ENCODE data around the gene KLHDC10. TPM values are rescaled to one million over a fixed set of nuclear protein-coding genes. Genes with fewer than 3 reads are reported as not detected.
A peak's percentile ranks its signal among the peaks of the same experiment; 100 is the strongest.
"Not testable (repeated sequence)": the region's sequence is repeated elsewhere in the genome, so short reads cannot be mapped to it uniquely, and the experiment has no call there.

Gene KLHDC10
- polyA plus RNA-seq, 1 donor (not counting 4 experiments of a cell fraction or from before 2014, with no cell fraction given): 22.7 TPM

- H4K20me1 ChIP-seq (ENCODE audit: control insufficient read depth, extremely low read depth, insufficient read depth, low read length): no peaks in the 10 kb centered on the region
- no peaks in the 10 kb centered on the region for H3K36me3 ChIP-seq (ENCODE audit: control insufficient read depth in 2 of 2, extremely low read depth in 1 of 2, insufficient read depth in 2 of 2, low read length in 2 of 2)
- H3K9me1 ChIP-seq (ENCODE audit: control insufficient read depth, extremely low read depth, insufficient read depth, low read length): no peaks in the 10 kb centered on the region
- no peak overlapping the region for H3K4me2 ChIP-seq (ENCODE audit: control insufficient read depth, extremely low read depth, insufficient read depth, low read depth, low read length)
- H3K27me3 ChIP-seq (ENCODE audit: control insufficient read depth, extremely low read depth, insufficient read depth, low read length): no peaks in the 10 kb centered on the region
- no peak overlapping the region for H3K27ac ChIP-seq (ENCODE audit: control insufficient read depth, insufficient read depth, low read length)
- dilution Hi-C loops (cut with MboI; ENCODE audit: extremely low pct_ligation_motif_present, low sequenced_read_pairs): no loop called here
- no peaks in the 10 kb centered on the region for H3K79me2 ChIP-seq (ENCODE audit: control insufficient read depth, insufficient read depth, low read length)
- no peak overlapping the region for H2AFZ ChIP-seq (ENCODE audit: control insufficient read depth, low read length)
- no peaks in the 10 kb centered on the region for H3K4me1 ChIP-seq (ENCODE audit: control insufficient read depth, extremely low read depth, insufficient read depth, low read length)
- TF ChIP-seq, protein P1, sequence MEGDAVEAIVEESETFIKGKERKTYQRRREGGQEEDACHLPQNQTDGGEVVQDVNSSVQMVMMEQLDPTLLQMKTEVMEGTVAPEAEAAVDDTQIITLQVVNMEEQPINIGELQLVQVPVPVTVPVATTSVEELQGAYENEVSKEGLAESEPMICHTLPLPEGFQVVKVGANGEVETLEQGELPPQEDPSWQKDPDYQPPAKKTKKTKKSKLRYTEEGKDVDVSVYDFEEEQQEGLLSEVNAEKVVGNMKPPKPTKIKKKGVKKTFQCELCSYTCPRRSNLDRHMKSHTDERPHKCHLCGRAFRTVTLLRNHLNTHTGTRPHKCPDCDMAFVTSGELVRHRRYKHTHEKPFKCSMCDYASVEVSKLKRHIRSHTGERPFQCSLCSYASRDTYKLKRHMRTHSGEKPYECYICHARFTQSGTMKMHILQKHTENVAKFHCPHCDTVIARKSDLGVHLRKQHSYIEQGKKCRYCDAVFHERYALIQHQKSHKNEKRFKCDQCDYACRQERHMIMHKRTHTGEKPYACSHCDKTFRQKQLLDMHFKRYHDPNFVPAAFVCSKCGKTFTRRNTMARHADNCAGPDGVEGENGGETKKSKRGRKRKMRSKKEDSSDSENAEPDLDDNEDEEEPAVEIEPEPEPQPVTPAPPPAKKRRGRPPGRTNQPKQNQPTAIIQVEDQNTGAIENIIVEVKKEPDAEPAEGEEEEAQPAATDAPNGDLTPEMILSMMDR (optimal IDR thresholded peaks at IDR 0.05 in 1 of 3, IDR thresholded peaks at IDR 0.05 in 1 of 3, conservative IDR thresholded peaks at IDR 0.05 in 1 of 3; ENCODE audit: extremely low read depth in 1 of 3, insufficient read depth in 2 of 3, low read length in 3 of 3): no peak
- no peak for TF ChIP-seq EZH2 (IDR thresholded peaks at IDR 0.05; ENCODE audit: low read length)
- H3K9me3 ChIP-seq (ENCODE audit: control insufficient read depth, low read depth, low read length): no peaks in the 10 kb centered on the region
- no peak overlapping the region for H3K9ac ChIP-seq (ENCODE audit: control insufficient read depth, extremely low read depth, insufficient read depth, low read length)
- FAIRE-seq: no peak
- no peak overlapping the region for H3K4me3 ChIP-seq (ENCODE audit: control insufficient read depth in 2 of 3, extremely low read depth in 1 of 3, insufficient read depth in 2 of 3, low read depth in 1 of 3, low read length in 3 of 3)
- DNase-seq (ENCODE audit: low read depth, low spot score): no peak
These were observed 8.1 kb upstream of the KLHDC10 start for GRCh38 chr7:130062246-130062645.

- Histone ChIP-seq H3K36me3 (ENCODE audit: control insufficient read depth in 2 of 2, extremely low read depth in 1 of 2, insufficient read depth in 2 of 2, low read length in 2 of 2) (no peaks in the 10 kb centered on the region), H4K20me1 (ENCODE audit: control insufficient read depth, extremely low read depth, insufficient read depth, low read length) (no peaks in the 10 kb centered on the region), H3K79me2 (ENCODE audit: control insufficient read depth, insufficient read depth, low read length) (no peaks in the 10 kb centered on the region), H3K27me3 (ENCODE audit: control insufficient read depth, extremely low read depth, insufficient read depth, low read length) (no peaks in the 10 kb centered on the region), H3K9me3 (ENCODE audit: control insufficient read depth, low read depth, low read length) (no peaks in the 10 kb centered on the region), H2AFZ (ENCODE audit: control insufficient read depth, low read length) (no peak overlapping the region), H3K27ac (ENCODE audit: control insufficient read depth, insufficient read depth, low read length) (no peak overlapping the region), H3K9ac (ENCODE audit: control insufficient read depth, extremely low read depth, insufficient read depth, low read length) (no peak overlapping the region), H3K4me2 (ENCODE audit: control insufficient read depth, extremely low read depth, insufficient read depth, low read depth, low read length) (no peak overlapping the region), H3K4me1 (ENCODE audit: control insufficient read depth, extremely low read depth, insufficient read depth, low read length) (no peaks in the 10 kb centered on the region), H3K9me1 (ENCODE audit: control insufficient read depth, extremely low read depth, insufficient read depth, low read length) (no peaks in the 10 kb centered on the region), H3K4me3 (ENCODE audit: control insufficient read depth in 2 of 3, extremely low read depth in 1 of 3, insufficient read depth in 2 of 3, low read depth in 1 of 3, low read length in 3 of 3) (no peak overlapping the region)
- TF ChIP-seq, protein P1 (optimal IDR thresholded peaks at IDR 0.05 in 1 of 3, IDR thresholded peaks at IDR 0.05 in 1 of 3, conservative IDR thresholded peaks at IDR 0.05 in 1 of 3; ENCODE audit: extremely low read depth in 1 of 3, insufficient read depth in 2 of 3, low read length in 3 of 3): peak; percentile 56 to 80 (median 79)
- TF ChIP-seq EZH2 (IDR thresholded peaks at IDR 0.05; ENCODE audit: low read length): no peak
- no peak for DNase-seq (ENCODE audit: low read depth, low spot score)
- dilution Hi-C loops (cut with MboI; ENCODE audit: extremely low pct_ligation_motif_present, low sequenced_read_pairs): no loop called here
- FAIRE-seq: no peak
These were observed 7.3 kb upstream of the KLHDC10 start for GRCh38 chr7:130063036-130063435.

GRCh38 chr7:130064580-130064926, 5.8 kb upstream of the KLHDC10 start:
- H3K4me3 ChIP-seq (ENCODE audit: control insufficient read depth in 2 of 3, extremely low read depth in 1 of 3, insufficient read depth in 2 of 3, low read depth in 1 of 3, low read length in 3 of 3); DNase-seq (ENCODE audit: low read depth, low spot score); H3K4me2 ChIP-seq (ENCODE audit: control insufficient read depth, extremely low read depth, insufficient read depth, low read depth, low read length); H3K9me3 ChIP-seq (ENCODE audit: control insufficient read depth, low read depth, low read length); H3K27me3 ChIP-seq (ENCODE audit: control insufficient read depth, extremely low read depth, insufficient read depth, low read length); H3K9me1 ChIP-seq (ENCODE audit: control insufficient read depth, extremely low read depth, insufficient read depth, low read length); dilution Hi-C loops (cut with MboI; ENCODE audit: extremely low pct_ligation_motif_present, low sequenced_read_pairs); H3K9ac ChIP-seq (ENCODE audit: control insufficient read depth, extremely low read depth, insufficient read depth, low read length); H3K4me1 ChIP-seq (ENCODE audit: control insufficient read depth, extremely low read depth, insufficient read depth, low read length); H3K36me3 ChIP-seq (ENCODE audit: control insufficient read depth in 2 of 2, extremely low read depth in 1 of 2, insufficient read depth in 2 of 2, low read length in 2 of 2); H4K20me1 ChIP-seq (ENCODE audit: control insufficient read depth, extremely low read depth, insufficient read depth, low read length); FAIRE-seq; H2AFZ ChIP-seq (ENCODE audit: control insufficient read depth, low read length); H3K79me2 ChIP-seq (ENCODE audit: control insufficient read depth, insufficient read depth, low read length); H3K27ac ChIP-seq (ENCODE audit: control insufficient read depth, insufficient read depth, low read length): not testable (repeated sequence)
